Measurements from ENCODE around the gene EPB41.
"Not testable (repeated sequence)": the region's sequence is repeated elsewhere in the genome, so short reads cannot be mapped to it uniquely, and the experiment has no call there.

Gene EPB41

GRCh38 chr1:28914228-28915030 is at the start of gene EPB41:
Gene EPB41 (plus strand): TSS chr1:28914569. CDS start chr1:28987438, 72,869 bp downstream.
- peak; percentile 92 for FAIRE-seq

DNA sequence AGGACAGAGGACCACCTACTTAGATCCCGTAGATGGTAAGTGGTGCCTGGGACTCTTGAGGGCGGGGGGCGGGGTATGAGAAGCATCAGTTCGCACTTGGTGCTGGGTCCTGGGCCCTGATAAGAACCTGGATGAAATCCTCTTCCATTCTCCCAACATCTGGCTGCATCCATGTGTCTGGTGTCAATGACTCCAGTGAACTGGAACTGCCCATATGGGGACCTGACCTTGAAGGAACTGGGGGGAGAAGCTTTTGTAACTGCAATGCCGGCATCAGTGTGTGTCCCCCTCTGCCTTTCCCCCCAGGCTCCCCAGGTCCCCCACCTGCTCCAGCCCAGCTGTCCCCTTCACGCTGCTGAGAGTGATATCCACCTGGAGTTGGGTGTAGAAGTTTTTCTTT is 49.7 kb upstream of the EPB41 start:
- FAIRE-seq = no peak

DNA sequence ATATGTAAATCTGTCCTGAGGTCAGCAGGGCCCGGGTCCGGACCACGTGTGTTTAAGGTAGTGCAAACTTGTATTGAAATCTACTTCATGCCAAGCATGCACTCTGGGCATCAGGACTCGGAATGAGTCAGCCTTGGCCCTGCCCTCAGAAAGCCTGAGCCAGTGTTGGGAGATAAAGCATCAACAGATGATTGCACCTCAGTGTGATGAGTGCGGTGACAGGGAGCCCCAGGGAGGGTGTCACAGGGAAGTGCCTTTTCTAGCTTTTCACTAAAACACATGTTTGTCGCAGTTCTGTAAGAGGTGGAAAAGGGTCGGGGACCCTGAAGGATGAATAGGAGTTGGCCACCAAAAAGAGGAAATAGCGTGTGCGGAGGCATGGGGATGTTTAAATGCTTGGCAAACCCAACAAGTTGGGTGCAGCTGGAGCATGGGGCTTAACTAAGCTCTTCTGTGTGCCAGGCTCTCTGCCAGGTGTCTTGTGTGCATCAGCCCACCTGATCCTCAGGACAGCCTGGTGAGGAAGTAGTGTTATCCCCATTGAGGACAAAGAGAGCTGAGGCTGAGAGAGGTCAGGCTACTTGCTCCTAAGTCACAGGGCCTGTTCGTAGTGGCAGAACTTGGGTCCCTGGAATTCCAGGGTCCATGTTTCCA is 48.2 kb upstream of the EPB41 start:
- FAIRE-seq = no peak

- no peak for FAIRE-seq
Observed at GRCh38 chr1:28867850-28868249, 46.5 kb upstream of the EPB41 start.

DNA sequence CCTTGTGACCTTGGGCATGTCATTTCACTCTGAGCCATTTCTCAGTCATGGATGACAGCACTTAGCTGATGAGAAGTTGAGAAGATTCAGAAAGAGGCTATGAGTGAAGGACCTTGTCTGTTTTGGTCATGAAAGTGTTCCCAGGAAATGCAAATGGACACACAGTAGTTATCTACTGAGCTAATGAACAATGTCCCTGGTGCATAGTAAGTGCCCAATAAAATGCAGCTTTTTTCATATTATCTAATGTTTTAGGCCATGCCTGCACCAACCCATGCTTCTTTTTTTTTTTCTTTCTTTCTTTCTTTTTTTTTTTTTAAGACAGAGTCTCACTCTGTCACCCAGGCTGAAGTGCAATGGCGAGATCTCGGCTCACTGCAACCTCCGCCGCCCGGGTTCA is 44.4 kb upstream of the EPB41 start:
- no peak for FAIRE-seq

DNA sequence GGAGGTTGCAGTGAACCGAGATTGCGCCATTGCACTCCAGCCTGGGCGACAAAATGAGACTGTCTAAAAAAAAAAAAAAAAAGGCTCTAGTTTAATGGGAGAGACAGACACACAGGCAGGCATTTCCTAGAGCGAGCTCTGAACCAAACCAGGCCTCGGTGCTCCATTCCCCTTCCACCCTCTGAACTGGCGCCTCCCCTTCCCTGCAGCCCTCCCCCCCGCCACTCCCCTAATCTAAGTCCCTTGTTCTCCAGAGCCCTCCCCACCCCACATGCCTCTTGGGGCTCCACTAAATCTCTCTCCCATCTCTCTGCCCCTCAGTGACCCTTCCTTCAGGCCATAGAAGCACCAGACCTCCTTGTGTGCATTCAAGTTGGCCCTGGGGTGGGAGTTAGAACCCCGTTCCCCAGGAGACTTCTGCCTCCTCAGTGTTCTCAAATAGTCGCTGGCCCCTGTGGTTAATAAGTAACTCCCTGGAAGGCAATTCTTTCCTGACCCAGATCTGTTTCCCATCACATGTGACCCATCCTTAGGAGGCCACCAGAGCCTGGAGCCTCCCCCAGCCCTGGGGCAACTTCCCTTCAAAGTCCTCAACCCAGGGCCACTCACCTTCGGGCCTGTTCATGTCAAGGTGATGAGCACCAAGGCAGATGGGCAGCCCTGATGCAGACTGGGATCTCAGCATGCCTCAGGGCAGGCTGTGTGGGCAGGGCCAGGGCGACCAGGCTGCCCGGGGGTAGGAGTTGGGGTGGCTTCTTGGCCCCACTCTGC is 42.6 kb upstream of the EPB41 start:
- no peak for FAIRE-seq

DNA sequence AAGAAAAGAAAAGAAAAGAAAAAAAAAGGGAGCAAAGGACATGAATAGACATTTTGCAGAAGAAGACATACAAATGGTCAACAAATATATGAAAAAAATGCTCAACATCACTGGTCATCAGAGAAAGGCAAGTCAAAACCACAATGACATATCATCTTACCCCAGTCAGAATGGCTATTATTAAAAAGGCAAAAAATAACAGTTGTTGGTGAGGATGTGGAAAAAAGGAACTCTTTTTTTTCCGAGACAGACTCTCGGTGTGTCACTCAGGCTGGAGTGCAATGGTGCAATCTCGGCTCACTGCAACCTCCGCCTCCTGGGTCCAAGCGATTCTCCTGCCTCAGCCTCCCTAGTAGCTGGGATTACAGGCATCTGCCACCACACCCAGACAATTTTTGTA is 39.2 kb upstream of the EPB41 start:
- not testable (repeated sequence) for FAIRE-seq

DNA sequence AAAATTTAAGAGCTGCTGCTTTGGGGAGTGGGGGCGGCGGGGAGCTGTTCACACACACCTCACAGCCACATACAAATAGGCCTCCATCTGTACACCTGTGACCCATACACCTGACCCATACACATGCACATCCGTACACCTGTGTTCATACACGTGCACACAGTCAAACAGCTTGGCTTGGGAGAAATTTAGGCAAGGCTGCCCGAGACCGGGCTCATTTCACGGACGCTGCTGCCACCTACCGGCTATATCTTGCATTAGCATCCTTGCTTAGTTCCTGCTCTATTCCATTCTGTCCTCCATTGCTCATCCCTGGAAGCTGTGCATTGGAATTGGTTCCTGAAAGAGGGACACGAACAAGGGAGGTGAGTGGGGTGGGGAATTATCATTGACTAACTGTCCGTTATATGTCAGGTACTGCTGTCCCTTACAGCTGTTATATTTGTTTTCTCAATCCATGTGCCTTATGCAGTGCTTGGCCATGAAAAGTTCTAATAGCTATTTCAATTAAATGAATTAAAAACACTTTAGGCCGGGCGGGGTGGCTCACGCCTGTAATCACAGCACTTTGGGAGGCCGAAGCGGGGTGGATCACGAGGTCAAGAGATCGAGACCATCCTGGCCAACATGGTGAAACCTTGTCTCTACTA is 37.1 kb upstream of the EPB41 start:
- FAIRE-seq = peak; percentile 79

- FAIRE-seq = no peak
Observed at GRCh38 chr1:28878796-28879195, 35.6 kb upstream of the EPB41 start.

- FAIRE-seq = peak; percentile 93
Observed at GRCh38 chr1:28882009-28882628, 32.2 kb upstream of the EPB41 start.

DNA sequence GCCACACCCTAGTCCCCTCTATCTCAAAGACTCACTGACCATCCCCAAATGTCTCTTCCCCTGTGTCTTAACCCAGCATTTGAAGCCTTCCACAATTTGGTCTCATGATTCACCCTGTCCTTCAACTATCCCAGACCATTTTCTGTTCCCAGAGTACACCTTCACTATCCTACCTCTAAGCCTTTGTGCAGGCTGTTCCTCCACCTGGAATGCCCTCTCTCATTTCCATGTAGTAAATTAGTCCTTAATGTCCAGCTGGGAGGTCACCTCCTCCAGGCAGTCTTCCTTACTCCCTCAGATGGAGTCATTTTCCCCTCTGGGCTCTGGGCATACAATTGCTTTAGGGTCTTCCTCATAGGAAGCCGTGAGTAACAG is 31.1 kb upstream of the EPB41 start:
- FAIRE-seq = no peak

GRCh38 chr1:28885472-28885877 is 28.9 kb upstream of the EPB41 start:
- no peak for FAIRE-seq

GRCh38 chr1:28885977-28886730 is 28.2 kb upstream of the EPB41 start:
- no peak for FAIRE-seq

DNA sequence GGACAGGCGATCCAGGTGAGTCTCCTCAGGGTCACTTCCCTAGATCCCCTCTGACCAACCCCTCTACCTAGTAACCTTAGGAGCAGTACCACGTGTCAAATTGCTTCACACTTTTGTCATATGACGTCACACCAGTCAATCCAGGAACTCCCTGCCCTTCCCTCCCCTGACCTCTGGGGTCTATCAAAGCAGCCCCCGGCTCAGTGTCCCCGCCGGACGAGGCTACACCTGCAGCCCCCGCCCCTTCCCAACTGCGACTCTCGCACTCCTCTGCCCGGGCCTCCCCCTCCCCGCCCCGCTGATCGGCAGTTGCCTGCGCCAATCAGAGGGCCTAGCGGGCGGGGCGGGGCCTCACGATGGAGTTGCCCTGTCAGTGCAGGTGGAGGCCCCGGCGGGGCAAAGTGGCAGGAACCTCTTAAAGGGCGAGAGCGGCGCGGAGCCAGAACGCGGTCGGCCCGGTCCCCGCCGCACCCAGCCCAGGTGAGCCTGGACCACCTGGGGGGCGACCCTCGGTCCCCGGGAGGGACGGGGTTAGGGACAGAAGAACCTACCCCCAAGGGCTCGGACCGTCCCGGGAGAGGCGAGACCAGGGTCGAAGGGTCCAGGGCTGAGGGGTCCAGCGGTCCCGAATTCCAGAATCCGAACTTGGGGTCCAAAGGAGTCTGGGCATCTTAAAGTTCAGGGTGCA is 27.5 kb upstream of the EPB41 start:
- no peak for FAIRE-seq

DNA sequence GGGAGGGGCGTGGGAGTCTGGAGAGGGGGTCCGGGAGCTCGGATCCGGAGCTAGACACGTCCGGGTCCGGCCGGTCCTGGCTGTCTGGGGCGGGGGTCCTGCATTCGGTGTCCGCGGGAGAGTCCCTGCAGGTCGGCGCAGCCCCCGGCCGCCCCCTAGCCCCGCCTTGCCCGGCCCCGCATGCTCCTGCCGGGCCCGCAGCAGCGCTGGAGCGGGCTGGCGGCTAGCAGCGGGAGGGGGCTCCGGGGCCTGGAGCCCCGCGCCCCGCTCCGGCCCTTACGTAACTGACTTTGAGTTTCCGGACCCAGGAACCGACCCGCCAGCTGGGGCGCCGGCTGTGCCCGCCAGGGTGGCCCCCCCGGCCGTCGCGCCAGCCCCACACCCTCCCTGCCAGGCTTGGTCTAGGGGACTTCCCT is 26.9 kb upstream of the EPB41 start:
- no peak for FAIRE-seq

DNA sequence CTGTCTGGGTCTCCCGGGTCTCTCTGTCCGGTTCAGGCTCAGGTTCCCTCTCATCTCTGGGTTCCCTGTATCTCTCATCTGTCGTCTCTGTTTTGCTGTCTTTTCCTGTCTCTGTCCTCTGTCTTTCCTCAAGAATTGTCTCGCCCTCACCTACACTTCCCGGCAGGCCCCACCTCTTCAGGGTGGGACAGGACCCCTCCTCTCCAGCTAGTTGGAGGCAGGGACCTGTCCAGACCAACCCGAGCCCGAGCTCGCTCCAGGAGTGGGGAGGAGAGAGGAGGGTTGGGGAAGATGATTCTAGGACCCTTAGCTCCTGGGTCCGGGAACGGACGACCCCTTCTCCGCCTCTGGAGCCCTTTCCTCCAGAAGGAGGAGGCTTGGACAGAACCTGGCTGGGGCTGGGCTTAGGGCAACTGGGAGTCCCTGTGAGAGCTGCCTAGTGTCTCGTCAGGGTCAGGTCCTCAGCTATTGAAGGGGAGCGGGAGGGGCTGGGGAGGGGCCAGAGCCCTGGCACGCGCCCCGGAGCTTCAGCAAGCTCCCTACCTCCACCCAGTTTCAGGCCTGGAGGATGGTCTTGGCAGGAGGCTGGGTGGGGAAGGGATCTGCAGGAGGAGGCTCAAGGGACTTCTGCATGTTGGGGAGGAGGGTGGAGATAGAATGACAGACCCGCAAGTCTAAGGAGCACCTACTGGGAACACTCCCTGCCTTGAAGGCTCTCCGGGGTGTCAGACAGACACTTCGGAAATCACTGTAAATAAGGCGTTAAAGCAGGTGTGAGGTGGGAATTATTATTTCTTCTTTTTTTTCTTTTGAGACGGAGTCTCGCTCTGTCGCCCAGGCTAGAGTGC is 26.3 kb upstream of the EPB41 start:
- peak; percentile 49 for FAIRE-seq

DNA sequence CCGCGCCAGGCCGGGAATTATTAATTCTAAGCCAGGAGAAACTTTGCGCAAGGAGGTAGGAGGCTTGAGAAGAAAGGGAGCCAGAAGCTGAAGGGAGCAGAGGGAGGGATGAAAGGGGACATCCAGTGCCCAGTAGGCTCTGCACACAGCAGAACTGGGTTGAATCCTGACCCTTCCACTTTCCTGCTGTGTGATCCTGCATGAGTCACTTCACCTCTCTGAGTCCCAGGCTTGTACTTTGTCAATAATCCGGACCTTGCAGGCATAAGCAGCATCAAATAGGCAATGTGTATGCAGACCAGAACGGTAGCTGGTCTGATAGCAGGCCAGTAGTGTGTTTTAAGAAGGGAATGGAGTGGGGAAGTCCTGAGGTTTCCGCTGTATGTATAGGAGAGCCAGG is 25.5 kb upstream of the EPB41 start:
- FAIRE-seq = no peak

DNA sequence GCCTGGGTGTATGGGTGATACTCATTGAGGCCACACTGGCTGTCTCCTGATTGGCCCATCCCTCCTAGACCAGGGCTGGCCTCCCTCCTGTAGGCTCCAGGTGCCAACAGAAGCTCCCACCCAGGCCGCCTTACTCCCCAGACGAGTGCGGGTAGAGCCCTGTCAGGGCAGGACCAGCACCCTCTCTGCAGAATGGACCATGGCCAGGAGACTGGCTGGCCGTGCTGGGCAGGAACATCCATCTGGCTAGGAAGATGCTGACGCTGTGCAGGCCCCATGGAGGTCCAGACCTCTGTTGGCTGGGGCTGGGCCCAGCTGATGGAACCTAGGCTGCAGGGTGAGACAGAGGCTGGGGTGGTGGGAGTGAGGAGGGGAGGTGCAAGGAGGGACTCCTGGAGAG is 25.0 kb upstream of the EPB41 start:
- FAIRE-seq = no peak

DNA sequence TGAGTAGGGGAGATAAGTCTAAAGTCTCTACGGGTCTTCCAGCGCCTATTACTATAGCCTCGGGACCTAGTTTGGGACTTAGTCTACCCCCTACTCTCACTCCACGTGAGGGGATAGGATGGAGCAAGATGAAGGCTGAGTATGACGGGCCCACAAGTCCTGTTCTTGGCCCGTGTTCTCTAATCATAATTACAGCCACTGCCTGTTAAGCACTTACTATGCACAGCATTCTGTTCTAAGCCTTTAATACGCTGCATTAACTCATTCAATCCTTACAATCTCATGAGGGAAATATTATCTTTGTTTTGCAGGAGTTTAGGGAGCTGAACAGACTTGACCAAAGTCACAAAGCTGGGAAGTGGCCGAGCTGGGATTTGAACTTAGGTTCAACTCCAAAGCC is 23.9 kb upstream of the EPB41 start:
- FAIRE-seq = no peak

DNA sequence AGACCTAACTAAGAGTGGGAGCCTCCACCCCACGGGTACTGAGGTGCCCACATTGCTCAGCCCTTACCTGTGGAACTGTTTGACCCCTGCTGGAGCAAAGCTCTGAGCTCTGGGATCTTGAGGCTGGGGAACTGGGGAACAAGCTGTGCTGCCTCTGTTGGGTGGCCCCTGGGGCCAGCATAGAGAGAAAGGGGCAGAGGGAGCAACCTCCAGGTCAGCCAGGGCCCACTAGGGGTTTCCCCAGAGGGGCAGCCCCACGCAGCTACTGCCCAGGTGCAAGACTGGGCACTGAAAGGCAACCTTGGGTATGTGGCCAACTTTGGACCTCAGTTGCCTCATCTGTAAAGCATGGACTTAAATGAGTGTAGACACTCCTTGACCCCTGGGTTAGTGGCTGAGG is 23.5 kb upstream of the EPB41 start:
- FAIRE-seq = no peak
